Fibroblast of lung (primary cell): ENCODE results near the gene VASN.

Experiments used
- EZH2 ChIP-seq: IDR thresholded peaks from 2 replicates; pipeline ENCODE4 v1.5.1; 2012; ENCODE audit warnings: low read length, control low read depth, mild to moderate bottlenecking; ENCODE audit errors: missing control alignments
- TF ChIP-seq, protein P1 (sequence below), 2 donors: IDR thresholded peaks in 1 of 2; conservative IDR thresholded peaks in 1 of 2; 1 replicate in 1 of 2; 2 replicates in 1 of 2; pipeline ENCODE4 v1.5.1; 2011 to 2012; ENCODE audit warnings: low read length in 2 of 2, control low read depth in 1 of 2, inconsistent platforms in 1 of 2, low read depth in 1 of 2, mild to moderate bottlenecking in 1 of 2

GRCh38 chr16:4412159-4412558 is 40.5 kb downstream of the VASN start:
- TF ChIP-seq, protein P1, sequence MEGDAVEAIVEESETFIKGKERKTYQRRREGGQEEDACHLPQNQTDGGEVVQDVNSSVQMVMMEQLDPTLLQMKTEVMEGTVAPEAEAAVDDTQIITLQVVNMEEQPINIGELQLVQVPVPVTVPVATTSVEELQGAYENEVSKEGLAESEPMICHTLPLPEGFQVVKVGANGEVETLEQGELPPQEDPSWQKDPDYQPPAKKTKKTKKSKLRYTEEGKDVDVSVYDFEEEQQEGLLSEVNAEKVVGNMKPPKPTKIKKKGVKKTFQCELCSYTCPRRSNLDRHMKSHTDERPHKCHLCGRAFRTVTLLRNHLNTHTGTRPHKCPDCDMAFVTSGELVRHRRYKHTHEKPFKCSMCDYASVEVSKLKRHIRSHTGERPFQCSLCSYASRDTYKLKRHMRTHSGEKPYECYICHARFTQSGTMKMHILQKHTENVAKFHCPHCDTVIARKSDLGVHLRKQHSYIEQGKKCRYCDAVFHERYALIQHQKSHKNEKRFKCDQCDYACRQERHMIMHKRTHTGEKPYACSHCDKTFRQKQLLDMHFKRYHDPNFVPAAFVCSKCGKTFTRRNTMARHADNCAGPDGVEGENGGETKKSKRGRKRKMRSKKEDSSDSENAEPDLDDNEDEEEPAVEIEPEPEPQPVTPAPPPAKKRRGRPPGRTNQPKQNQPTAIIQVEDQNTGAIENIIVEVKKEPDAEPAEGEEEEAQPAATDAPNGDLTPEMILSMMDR (conservative IDR thresholded peaks at IDR 0.05 in 1 of 2, IDR thresholded peaks at IDR 0.05 in 1 of 2; ENCODE audit: low read depth in 1 of 2, low read length in 2 of 2) = no peak
- TF ChIP-seq EZH2 = no peak
